B cell (primary cell): ENCODE measurements around the gene KARS1. TPM values are rescaled to one million over a fixed set of nuclear protein-coding genes. Genes with fewer than 3 reads are reported as not detected.

ENCODE experiments used
- ATAC-seq: fragments of 200-7000 bp; cut with Tn5 transposase; one replicate; pipeline ENCODE4 v1.10.0; 2021; ENCODE audit warnings: low read depth, mild to moderate bottlenecking, moderate number of reproducible peaks, moderate library complexity
- CTCF ChIA-PET: fragments of 350-600 bp; sonication (Branson Sonifier 250); formaldehyde crosslinking; loops from one replicate; lab custom pipeline; 2021; ENCODE audit warnings: antibody characterized with exemption, inconsistent platforms; lab: Charles Lee
- POLR2A ChIA-PET: fragments of 350-600 bp; sonication (Branson Sonifier 250); formaldehyde crosslinking; loops from one replicate; lab custom pipeline; 2021; ENCODE audit warnings: antibody characterized with exemption; lab: Charles Lee
- DNase-seq: peaks from one replicate; pipeline ENCODE4 v3.0.0; 2013
- H2AFZ ChIP-seq: 2 replicates; pipeline ENCODE4 v1.6.1; 2012; ENCODE audit warnings: mild to moderate bottlenecking, low read depth, low read length; ENCODE audit not compliant: insufficient read depth, poor library complexity, severe bottlenecking
- H3K27ac ChIP-seq, 2 donors: 1 replicate in 1 of 2; 2 replicates in 1 of 2; pipeline ENCODE4 v1.5.1; 2012 to 2013; ENCODE audit warnings: low read length in 2 of 2, mild to moderate bottlenecking in 2 of 2, moderate library complexity in 1 of 2
- H3K27me3 ChIP-seq, 4 experiments: fragments of 200-600 bp in 1 of 4; sonication (generic) in 1 of 4; replicated peaks in 1 of 4; 1 replicate in 2 of 4; 2 replicates in 2 of 4; pipeline versions ENCODE4 v1.6.1 to v1.7.0; 2013 to 2016; ENCODE audit warnings: low read length in 3 of 4, mild to moderate bottlenecking in 2 of 4, mixed read lengths in 1 of 4, moderate library complexity in 1 of 4; ENCODE audit not compliant: insufficient read depth in 4 of 4, control insufficient read depth in 3 of 4; ENCODE audit errors: control extremely low read depth in 1 of 4
- H3K36me3 ChIP-seq, 2 experiments: replicated peaks in 1 of 2; 1 replicate in 1 of 2; 2 replicates in 1 of 2; pipeline versions ENCODE4 v1.6.1 to v1.7.1; 2013; ENCODE audit warnings: low read length in 1 of 2; ENCODE audit not compliant: insufficient read depth in 2 of 2, control insufficient read depth in 1 of 2; ENCODE audit errors: control extremely low read depth in 1 of 2, extremely low read depth in 1 of 2
- H3K4me1 ChIP-seq, 2 donors: fragments of 200-600 bp in 1 of 2; sonication (generic) in 1 of 2; 1 replicate in 1 of 2; 2 replicates in 1 of 2; pipeline versions ENCODE4 v1.5.1 to v1.6.1; 2013 to 2017; ENCODE audit warnings: low read length in 2 of 2; ENCODE audit not compliant: control insufficient read depth in 2 of 2, insufficient read depth in 2 of 2
- H3K4me2 ChIP-seq: replicated peaks from 2 replicates; pipeline ENCODE3; 2012; ENCODE audit warnings: mild to moderate bottlenecking, low read depth, low read length; ENCODE audit not compliant: poor library complexity, severe bottlenecking
- H3K4me3 ChIP-seq, 5 experiments: fragments of 200-600 bp in 1 of 5; sonication (generic) in 1 of 5; 1 replicate in 3 of 5; 2 replicates in 2 of 5; pipeline versions ENCODE4 v1.5.1 to v1.7.0; 2011 to 2016; ENCODE audit warnings: low read length in 4 of 5, mild to moderate bottlenecking in 4 of 5, low read depth in 2 of 5, control low read depth in 1 of 5, moderate library complexity in 1 of 5; ENCODE audit not compliant: insufficient read depth in 1 of 5; ENCODE audit errors: control extremely low read depth in 1 of 5, extremely low read depth in 1 of 5
- H3K79me2 ChIP-seq: fragments of 200-600 bp; sonication (generic); one replicate; pipeline ENCODE4 v1.6.0; 2016; ENCODE audit warnings: low read length; ENCODE audit not compliant: control insufficient read depth, insufficient read depth
- H3K9ac ChIP-seq: fragments of 200-600 bp; sonication (generic); 2 replicates; pipeline ENCODE4 v1.6.1; 2017; ENCODE audit warnings: mild to moderate bottlenecking, low read length, moderate library complexity
- H3K9me3 ChIP-seq, 3 donors: one replicate each; pipeline versions ENCODE4 v1.6.1 to v1.7.1; 2013; ENCODE audit warnings: low read length in 2 of 3; ENCODE audit not compliant: control insufficient read depth in 2 of 3, insufficient read depth in 1 of 3; ENCODE audit errors: control extremely low read depth in 1 of 3
- H4K20me1 ChIP-seq: 2 replicates; pipeline ENCODE4 v1.6.0; 2012; ENCODE audit warnings: mild to moderate bottlenecking, low read length; ENCODE audit not compliant: insufficient read depth, control insufficient read depth, poor library complexity, severe bottlenecking
- H3K27ac Mint-ChIP-seq: one replicate; pipeline ENCODE4 v1.8.0; 2021; ENCODE audit warnings: mixed read lengths
- H3K27me3 Mint-ChIP-seq: one replicate; pipeline ENCODE4 v1.8.0; 2021; ENCODE audit warnings: mixed read lengths
- H3K4me1 Mint-ChIP-seq: one replicate; pipeline ENCODE4 v1.8.0; 2021; ENCODE audit warnings: mixed read lengths
- H3K4me3 Mint-ChIP-seq: one replicate; pipeline ENCODE4 v1.8.0; 2021; ENCODE audit warnings: mixed read lengths
- H3K9me3 Mint-ChIP-seq: one replicate; pipeline ENCODE4 v1.8.0; 2022; ENCODE audit warnings: mixed read lengths; ENCODE audit not compliant: insufficient read depth
- EZH2 ChIP-seq: IDR thresholded peaks from 2 replicates; pipeline ENCODE4 v1.6.1; 2012; ENCODE audit warnings: borderline replicate concordance, low read depth, mild to moderate bottlenecking, moderate library complexity, low read length; ENCODE audit not compliant: insufficient read depth, poor library complexity, severe bottlenecking
- WGBS: methylation state at CpG from one replicate; pipeline ENCODE4 v1.1.5; 2013; ENCODE audit warnings: missing lambda C conversion rate; ENCODE audit not compliant: insufficient coverage; 5-methylcytosine and 5-hydroxymethylcytosine counted together
- intact Hi-C: fragments of 100-400 bp; cut with micrococcal nuclease; formaldehyde crosslinking; loops from one replicate; pipeline ENCODE4 v1.10.0; 2022
- polyA plus RNA-seq: library from polyadenylated mRNA; depleted of rRNA; stranded (reverse); fragments of >200 nt; gene quantifications from 2 replicates; pipeline ENCODE4 v1.2.3, GENCODE V29; 2012
- total RNA-seq, 2 donors: library from RNA; stranded (reverse); fragments of 120-200 nt in 1 of 2; gene quantifications; 1 replicate in 1 of 2; 2 replicates in 1 of 2; pipeline versions ENCODE4 v1.2.3 to v1.2.4, GENCODE V29; 2013 to 2022
- TF ChIP-seq, protein P1 (sequence below): fragments of 200-600 bp; IDR thresholded peaks from one replicate; pipeline ENCODE4 v1.8.0; 2022; ENCODE audit warnings: antibody characterized with exemption, mild to moderate bottlenecking

Gene KARS1
- total and polyA plus RNA-seq, 2 donors (not counting 1 experiment from before 2014, with no cell fraction given): 70.7 to 114 TPM

DNA sequence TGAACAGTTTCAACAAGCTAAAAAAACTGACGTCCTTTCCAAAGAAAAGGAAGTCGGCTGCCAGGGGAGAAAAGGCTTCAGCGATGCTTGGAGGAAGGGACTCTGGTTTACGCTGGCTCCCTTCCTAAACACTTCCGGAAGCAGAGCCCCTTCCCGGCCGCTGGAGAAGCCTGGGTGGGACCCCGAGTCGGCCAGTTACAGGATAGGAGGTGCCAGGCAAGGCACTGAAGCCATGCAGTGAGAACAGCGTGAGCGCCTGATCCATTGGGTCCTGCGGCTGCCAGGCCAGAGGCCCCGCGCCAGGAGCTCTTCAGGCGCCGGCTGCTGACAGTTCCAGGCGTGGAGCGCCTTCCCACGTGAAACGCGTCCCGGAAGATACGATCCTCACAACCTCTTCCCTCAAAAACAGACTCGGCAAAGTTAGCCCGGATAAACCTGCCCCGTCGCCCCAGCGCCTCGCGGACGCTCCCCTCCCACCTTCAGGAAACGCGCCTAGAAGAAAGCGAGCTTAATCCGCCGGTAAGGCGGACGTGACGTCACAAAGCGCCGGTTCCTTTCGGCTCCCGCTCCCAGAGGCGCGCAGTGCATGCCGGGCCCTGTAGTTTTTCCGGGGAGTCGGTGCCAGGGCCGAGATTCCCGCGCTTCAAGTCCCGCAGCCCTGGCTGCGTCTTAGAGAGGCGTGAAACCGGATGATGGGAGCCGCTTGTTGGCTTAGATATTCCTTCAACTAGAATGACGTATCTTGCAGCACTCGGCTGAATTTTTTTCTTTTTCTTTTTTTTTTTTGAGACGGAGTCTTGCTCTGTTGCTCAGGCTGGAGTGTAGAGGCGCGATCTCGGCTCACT, 24.5 kb downstream of the KARS1 start, which contains the start of gene ADAT1:
ADAT1 (minus strand) TSS at position 521 of the 845 bp plus-strand sequence. CDS start 2,482 bp downstream, outside the sequence.
- peak within 1 kb of the TSS; percentile 68 to 85 (median 80) for H3K4me3 ChIP-seq
- peaks cover 31% of the 10 kb centered on the region for H3K79me2 ChIP-seq
- Mint-ChIP-seq H3K9me3 (no peaks in the 10 kb centered on the region), H3K27ac (peak within 1 kb of the TSS; percentile 98), H3K4me1 (peaks cover 27% of the 10 kb centered on the region), H3K4me3 (peak within 1 kb of the TSS; percentile 96), H3K27me3 (no peaks in the 10 kb centered on the region)
- ATAC-seq (peak; percentile 94), DNase-seq (peak; percentile 98)
- TF ChIP-seq EZH2: no peak
- TF ChIP-seq, protein P1, sequence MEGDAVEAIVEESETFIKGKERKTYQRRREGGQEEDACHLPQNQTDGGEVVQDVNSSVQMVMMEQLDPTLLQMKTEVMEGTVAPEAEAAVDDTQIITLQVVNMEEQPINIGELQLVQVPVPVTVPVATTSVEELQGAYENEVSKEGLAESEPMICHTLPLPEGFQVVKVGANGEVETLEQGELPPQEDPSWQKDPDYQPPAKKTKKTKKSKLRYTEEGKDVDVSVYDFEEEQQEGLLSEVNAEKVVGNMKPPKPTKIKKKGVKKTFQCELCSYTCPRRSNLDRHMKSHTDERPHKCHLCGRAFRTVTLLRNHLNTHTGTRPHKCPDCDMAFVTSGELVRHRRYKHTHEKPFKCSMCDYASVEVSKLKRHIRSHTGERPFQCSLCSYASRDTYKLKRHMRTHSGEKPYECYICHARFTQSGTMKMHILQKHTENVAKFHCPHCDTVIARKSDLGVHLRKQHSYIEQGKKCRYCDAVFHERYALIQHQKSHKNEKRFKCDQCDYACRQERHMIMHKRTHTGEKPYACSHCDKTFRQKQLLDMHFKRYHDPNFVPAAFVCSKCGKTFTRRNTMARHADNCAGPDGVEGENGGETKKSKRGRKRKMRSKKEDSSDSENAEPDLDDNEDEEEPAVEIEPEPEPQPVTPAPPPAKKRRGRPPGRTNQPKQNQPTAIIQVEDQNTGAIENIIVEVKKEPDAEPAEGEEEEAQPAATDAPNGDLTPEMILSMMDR: no peak
- peak within 1 kb of the TSS; percentile 80 for H3K4me2 ChIP-seq
- POLR2A ChIA-PET: interaction anchor here (1.1 to 2.0 kb wide), 7 partner anchors 22 to 189 kb away, joined by 3 to 15 read pairs (median 5); partner anchors contain the start of genes CFDP1, GABARAPL2, KARS1 and TERF2IP
- H3K36me3 ChIP-seq: peaks cover 2 to 36% of the 10 kb centered on the region in 2 experiments
- under 1% methylated on average over 58 of the region's 62 CpGs for WGBS
- peaks cover 12 to 27% of the 10 kb centered on the region in 2 donors for H3K4me1 ChIP-seq
- no peaks in the 10 kb centered on the region for H4K20me1 ChIP-seq
- no peaks in the 10 kb centered on the region for H3K9me3 ChIP-seq
- CTCF ChIA-PET: interaction anchor here (0.8 to 2.6 kb wide), 13 partner anchors 10 to 189 kb away, joined by 3 to 19 read pairs (median 4); partner anchors contain the start of genes GABARAPL2, KARS1 and TERF2IP
- peak within 1 kb of the TSS; percentile 87 to 91 for H3K27ac ChIP-seq
- H2AFZ ChIP-seq: peak within 1 kb of the TSS; percentile 74
- intact Hi-C loops: loop anchor here (1.0 kb wide), 9 partner anchors 24 to 475 kb away; partner anchors contain the start of genes CFDP1, GABARAPL2, KARS1 and TERF2IP
- H3K27me3 ChIP-seq: no peaks in the 10 kb centered on the region
- H3K9ac ChIP-seq: peak within 1 kb of the TSS; percentile 84

DNA sequence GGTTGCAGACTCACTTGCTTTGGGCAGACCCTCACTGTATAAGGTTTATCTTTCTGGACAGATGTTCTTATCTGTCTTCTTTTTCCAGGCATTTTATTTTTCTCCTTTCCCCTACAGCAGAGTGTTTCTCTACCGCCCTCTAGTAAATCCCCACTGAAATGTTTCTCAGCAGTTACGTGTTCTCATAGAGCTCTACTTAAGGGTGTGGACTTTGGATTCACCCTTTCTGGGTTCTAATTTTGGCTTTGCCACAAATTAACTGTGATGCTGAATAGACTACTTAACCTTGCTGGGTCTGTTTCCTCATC, 26.3 kb downstream of the KARS1 start:
- Histone ChIP-seq H3K9me3 (no peaks in the 10 kb centered on the region), H3K9ac (no peak overlapping the region), H3K27me3 (no peaks in the 10 kb centered on the region), H3K36me3 (peaks cover 2 to 32% of the 10 kb centered on the region in 2 experiments), H3K4me3 (no peak overlapping the region), H3K79me2 (peaks cover 35% of the 10 kb centered on the region), H3K4me1 (peaks cover 12 to 27% of the 10 kb centered on the region in 2 donors), H4K20me1 (no peaks in the 10 kb centered on the region), H3K27ac (no peak overlapping the region), H2AFZ (no peak overlapping the region), H3K4me2 (peak overlapping the region; percentile 16)
- Mint-ChIP-seq H3K9me3 (no peaks in the 10 kb centered on the region), H3K27me3 (no peaks in the 10 kb centered on the region), H3K4me3 (peak overlapping the region; percentile 16), H3K4me1 (peaks cover 27% of the 10 kb centered on the region), H3K27ac (no peak overlapping the region)
- POLR2A ChIA-PET: no interaction called here
- no peak for TF ChIP-seq EZH2
- TF ChIP-seq, protein P1: no peak
- DNase-seq: peak; percentile 46
- no peak for ATAC-seq
- CTCF ChIA-PET: interaction anchor here (2.6 kb wide), 1 partner anchor 27 kb away, joined by 19 read pairs; the partner anchor contains the start of genes KARS1 and TERF2IP
- intact Hi-C loops: no loop called here
- no CpG with 5 or more reads among the region's 2 CpGs for WGBS
